NCI-H1105 treated with DMSO at 0.1 percent for 48 hours (cell line): Measurements from ENCODE around the gene ST3GAL5.

ENCODE experiments used
- DNase-seq: peaks from one replicate; lab custom pipeline; 2025; lab: John Stamatoyannopoulos, UW

Gene ST3GAL5

DNA sequence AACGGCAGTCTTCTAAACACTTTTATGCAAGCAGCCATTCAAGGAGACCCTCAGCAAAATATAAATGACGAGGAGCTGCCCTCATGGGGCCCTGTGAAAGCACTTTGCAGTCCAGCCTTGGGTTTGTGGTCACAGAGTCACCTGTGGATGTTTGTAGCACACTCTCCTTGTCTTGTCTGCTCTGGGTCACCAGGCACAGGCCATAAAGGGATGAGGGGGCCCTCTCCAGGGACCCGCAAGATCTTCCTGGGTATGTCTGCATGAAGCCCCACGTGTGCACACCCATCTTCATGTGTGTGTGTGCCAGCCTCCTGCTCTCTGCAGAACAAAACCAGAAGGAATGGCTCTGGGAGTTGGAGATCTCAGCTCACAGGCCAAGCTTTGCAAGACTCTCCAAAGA is 98.8 kb downstream of the ST3GAL5 start:
- DNase-seq, result no peak

DNA sequence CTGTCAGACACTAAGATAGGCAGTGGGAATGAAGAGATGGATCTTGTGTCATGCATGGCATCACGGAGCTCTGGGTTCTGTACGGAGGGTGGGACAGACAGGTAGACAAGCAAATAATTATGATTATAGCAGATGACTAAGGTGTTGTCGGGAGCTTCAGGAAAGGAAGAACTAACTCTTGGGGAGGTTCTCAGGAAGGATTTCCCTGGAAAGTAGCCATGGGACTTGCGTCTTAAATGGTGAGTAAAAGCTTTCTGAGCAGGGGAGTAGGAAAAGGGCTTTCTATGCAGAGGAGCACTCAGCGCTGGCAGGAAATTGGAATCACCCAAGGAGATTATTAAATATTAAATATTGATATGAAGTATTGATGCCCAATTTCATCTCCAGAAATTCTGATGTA is 99.5 kb downstream of the ST3GAL5 start:
- no peak for DNase-seq

GRCh38 chr2:85788603-85789002 is 100.2 kb downstream of the ST3GAL5 start:
- DNase-seq, result no peak

GRCh38 chr2:85787981-85788340 is 100.8 kb downstream of the ST3GAL5 start:
- no peak for DNase-seq

GRCh38 chr2:85787282-85787980 is 101.4 kb downstream of the ST3GAL5 start:
- no peak for DNase-seq
